ENCODE data around the gene LBP. TPM values are rescaled to one million over a fixed set of nuclear protein-coding genes. Genes with fewer than 3 reads are reported as not detected.
"Not testable (repeated sequence)": the region's sequence is repeated elsewhere in the genome, so short reads cannot be mapped to it uniquely, and the experiment has no call there.

Gene LBP
- total RNA-seq, 1 donor from 2014 or later = 459 TPM

GRCh38 chr20:38320221-38320620 lies 26.1 kb upstream of the LBP start:
- no peak for DNase-seq (ENCODE audit: low spot score)

DNA sequence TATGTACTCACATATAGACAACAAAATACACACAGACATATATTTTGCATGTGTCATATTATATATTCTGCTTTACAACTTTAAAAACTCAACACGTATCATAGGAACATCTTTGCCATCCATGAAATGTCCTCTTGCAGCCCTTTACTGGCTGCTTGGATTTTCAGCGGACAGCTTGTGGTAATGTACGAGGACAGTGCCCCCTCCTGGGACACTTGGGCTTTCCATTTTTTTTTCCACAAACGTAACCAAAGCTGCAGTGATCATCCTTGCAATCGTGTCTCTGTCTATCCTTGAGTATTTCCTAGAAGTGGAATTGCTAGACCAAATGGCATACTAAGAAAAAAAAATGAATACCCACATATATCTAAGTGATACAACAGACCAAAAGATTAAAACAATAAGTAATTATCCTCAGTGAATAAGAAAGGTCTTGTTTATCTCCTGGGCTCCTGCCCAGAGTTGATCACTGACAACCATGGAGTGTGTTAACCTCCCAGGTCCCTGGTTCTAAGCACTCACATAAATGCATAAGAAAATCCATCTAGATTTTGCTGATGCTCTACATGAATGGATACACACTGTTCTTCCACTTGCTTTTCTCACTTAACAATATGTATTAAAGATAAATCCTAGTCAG lies 24.2 kb upstream of the LBP start:
- ATAC-seq (peak; percentile 86), DNase-seq (ENCODE audit: low spot score) (no peak)

More at GRCh38 chr20:38320221-38320620, 26.1 kb upstream of the LBP start:
- ATAC-seq = no peak

- no peak for ATAC-seq
- DNase-seq (ENCODE audit: low spot score) = no peak
Observed at GRCh38 chr20:38324159-38324558, 22.1 kb upstream of the LBP start.

GRCh38 chr20:38325167-38325566 lies 21.1 kb upstream of the LBP start:
- no peak for ATAC-seq
- no peak for DNase-seq (ENCODE audit: low spot score)

DNA sequence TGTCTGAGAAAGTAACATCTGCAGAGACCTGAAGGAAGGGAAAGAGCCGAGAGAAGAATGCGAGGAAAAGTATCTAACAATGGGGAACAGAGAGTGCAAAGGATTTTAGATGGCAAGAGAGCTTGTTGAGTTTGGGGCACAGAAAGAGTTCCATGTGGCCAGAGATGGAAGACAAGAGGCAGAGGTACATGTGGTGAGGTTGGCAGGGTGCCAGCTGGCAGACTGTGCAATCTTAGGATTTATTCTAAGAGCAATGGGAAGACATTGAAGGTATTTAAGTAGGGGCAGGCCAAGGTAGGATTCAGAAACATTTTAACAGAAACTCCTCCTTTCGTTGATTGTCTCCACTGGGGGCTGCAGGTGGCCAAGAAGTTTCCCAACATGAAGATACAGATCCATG lies 20.4 kb upstream of the LBP start:
- DNase-seq (ENCODE audit: low spot score) = no peak
- ATAC-seq = no peak

GRCh38 chr20:38326309-38326708 lies 20.0 kb upstream of the LBP start:
- ATAC-seq (no peak), DNase-seq (ENCODE audit: low spot score) (no peak)

DNA sequence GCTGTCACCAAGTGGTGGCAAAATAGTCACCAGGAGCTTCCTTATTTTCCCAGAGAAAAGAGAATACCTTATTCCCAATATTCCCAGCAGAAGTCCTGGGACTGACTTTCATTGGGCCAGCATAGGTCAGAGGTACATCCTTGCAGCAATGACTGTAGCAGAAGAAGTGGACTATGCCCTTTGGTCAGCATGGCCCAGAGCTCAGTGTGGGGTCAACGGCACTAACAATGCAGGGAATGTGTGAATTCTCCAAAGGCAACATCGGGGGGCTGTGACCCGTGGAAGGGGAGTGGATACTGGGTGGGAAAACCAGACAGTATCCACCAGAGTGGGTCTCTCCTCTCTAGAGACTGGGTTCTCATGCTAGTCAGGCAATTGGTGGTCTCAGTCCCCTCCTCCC lies 15.6 kb upstream of the LBP start:
- ATAC-seq (peak; percentile 92), DNase-seq (ENCODE audit: low spot score) (peak; percentile 73)

DNA sequence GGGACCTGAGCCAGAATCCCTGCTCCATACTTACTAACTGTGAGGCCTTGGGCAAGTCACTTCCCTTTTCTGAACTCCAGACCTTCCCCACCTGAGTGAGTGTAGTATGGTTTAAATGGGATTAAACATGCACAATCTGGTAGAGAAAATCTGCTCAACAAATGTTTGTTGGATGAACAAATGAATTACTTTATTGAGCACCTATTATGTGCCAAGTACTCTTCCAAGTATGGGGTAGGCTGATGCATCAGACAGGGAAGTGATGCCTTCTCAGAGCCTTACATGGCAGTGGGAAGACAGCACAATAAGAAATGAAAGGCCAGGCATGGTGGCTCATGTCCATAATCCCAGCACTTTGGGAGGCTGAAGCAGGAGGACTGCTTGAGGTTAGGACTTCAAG lies 15.0 kb upstream of the LBP start:
- ATAC-seq (no peak), DNase-seq (ENCODE audit: low spot score) (no peak)

DNA sequence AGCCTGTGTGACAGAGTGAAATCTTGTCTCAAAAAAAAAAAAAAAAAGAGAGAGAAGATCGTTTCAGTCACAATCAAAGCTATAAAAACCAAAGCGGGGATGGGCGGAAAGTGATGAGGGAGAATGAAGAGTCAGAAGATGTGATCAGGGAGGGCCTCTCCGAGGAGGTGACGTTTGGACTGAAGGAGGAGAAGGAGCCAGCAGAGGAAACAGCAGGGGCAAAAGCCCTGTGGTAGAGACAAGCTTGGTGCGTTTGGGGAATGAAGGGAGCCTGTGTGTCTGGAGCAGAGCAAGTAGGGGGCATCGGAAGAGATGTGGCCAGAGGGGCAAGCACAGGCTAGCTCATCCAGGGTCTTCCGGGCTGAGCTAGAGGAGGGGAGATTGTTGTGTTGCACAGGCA lies 14.5 kb upstream of the LBP start:
- ATAC-seq = no peak
- DNase-seq (ENCODE audit: low spot score) = no peak

- DNase-seq (ENCODE audit: low spot score) (no peak), ATAC-seq (no peak)
Observed at GRCh38 chr20:38334016-38334415, 12.3 kb upstream of the LBP start.

DNA sequence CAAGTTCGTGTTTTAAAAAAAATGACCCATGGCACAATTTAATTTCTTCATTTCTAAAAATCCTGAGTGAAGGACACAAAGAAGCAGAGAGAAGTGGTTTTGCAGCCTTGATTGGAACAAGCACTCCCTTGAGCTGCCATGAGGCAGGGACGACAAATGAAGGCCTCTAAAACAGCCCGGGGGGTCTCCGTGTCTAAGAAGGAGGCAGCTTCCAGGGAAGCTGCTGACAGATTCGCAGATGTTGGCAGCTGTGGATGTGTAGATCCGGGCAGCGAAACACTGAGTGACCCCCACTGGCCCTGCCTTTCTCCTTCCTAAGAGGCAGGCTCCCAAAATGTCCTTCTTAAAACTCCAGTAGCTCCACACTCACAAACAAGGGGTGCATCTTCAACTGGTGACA lies 9.6 kb upstream of the LBP start:
- DNase-seq (ENCODE audit: low spot score) (no peak), ATAC-seq (no peak)

GRCh38 chr20:38337561-38338140 lies 8.6 kb upstream of the LBP start:
- DNase-seq (ENCODE audit: low spot score) (peak; percentile 79), ATAC-seq (peak; percentile 88)

- DNase-seq (ENCODE audit: low spot score) (peak; percentile 69), ATAC-seq (peak; percentile 64)
Observed at GRCh38 chr20:38338849-38339520, 7.3 kb upstream of the LBP start.

GRCh38 chr20:38339521-38339896 lies 6.8 kb upstream of the LBP start:
- ATAC-seq; DNase-seq (ENCODE audit: low spot score): not testable (repeated sequence)

DNA sequence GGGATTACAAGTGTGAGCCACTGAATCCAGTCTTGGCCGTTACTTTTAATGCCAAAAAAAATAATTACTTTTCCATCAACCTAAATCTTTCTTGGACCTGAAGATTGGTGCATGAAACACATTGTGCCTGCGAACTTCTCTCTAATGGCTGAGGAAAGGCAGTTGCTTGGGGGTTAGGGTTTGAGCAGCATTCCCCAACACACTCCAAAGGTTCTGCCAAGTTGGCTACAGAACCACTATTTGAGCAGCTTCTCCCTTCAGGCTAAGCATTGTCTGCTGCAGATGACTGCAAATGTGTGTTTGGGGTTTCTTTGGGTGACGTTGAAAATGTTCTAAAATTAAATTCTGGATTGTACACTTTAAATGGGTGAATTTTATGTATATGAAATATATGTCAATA lies 6.3 kb upstream of the LBP start:
- ATAC-seq = no peak
- no peak for DNase-seq (ENCODE audit: low spot score)

DNA sequence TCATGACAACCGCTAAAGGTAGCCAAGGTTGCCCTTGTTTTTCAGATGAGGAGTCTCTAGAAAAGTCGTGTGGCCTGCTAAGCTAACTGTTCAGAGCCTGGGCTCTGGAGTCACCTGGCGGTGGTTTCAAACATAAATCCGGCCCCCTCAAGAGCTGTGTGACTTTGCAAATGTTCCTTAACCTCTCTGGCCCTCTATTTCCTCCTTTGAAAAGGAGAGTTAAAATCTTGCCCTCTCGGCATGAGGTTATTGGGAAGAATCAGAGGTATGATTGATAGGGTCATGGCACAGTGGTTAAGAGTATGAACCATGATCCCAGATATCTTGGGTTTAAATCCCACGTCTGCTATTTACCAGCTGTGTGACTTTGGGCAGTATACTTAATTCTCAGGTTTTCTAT lies 5.6 kb upstream of the LBP start:
- ATAC-seq = no peak

GRCh38 chr20:38342216-38342615 lies 4.1 kb upstream of the LBP start:
- ATAC-seq = no peak
- no peak for DNase-seq (ENCODE audit: low spot score)

More for the DNA sequence above, 5.6 kb upstream of the LBP start:
- DNase-seq (ENCODE audit: low spot score) = no peak

DNA sequence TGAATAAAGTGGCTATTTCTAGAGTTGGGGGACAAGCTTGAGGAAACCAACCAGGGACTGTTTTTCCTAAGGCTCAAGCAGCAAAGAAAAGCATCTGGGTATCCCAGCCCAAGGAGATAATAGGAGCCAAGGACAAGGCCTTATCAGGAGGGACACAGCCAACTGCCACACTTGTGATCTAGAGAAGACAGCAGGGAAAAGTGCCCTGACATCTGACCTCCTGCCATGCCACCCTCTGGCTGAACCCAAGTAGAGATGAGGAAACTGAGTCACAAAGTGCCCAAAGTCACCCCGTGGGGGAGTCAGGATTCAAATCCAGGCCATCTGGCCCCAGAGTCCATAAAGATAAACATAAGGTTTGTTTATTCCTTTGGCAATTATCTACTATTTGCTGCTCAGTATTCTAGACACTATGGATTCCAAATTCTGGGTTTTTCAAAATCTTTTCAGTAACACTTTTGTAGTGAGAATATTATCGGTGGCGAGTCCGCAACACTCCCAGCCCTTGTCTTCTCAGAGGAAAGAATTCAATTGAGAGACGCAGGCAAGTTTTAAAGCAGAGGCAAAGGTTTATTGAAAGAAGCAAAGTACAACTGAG lies 3.5 kb upstream of the LBP start:
- ATAC-seq = no peak
- no peak for DNase-seq (ENCODE audit: low spot score)

- DNase-seq (ENCODE audit: low spot score) = peak; percentile 89
- ATAC-seq = peak; percentile 61
Observed at GRCh38 chr20:38343311-38344106, 2.8 kb upstream of the LBP start.

GRCh38 chr20:38344107-38344701 lies 2.1 kb upstream of the LBP start:
- DNase-seq (ENCODE audit: low spot score) (no peak), ATAC-seq (no peak)

DNA sequence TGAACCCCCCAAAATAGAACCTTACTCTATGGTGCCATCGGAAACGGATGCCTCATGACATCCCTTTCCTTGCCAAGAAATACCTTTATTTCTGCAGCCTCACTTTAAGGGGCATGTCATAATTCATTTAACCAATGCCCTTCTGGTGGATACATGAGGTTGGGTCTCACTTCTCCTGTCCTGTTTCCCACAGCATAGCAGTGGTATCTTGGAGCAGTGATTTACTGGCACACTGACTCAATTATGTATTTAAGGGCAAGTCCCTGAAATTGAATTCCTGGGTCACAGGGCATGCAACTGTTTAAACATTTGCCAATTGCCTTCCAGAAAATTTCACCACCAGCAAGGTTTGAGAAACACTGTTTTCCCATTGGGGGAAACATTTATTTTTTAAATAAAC lies 639 bp upstream of the LBP start:
- ATAC-seq (peak; percentile 21), DNase-seq (ENCODE audit: low spot score) (peak; percentile 64)

All from left lobe of liver (tissue), 2 donors.